Endothelial cell of umbilical vein (primary cell): ENCODE results near the gene CECR2. TPM values are rescaled to one million over a fixed set of nuclear protein-coding genes. Genes with fewer than 3 reads are reported as not detected.

Experiments
- BruUV-seq: library from RNA; stranded (reverse); fragments of 400-500 nt; replicated peaks from 2 replicates; lab custom pipeline; 2021; lab: Mats Ljungman, UMichigan
- CTCF ChIA-PET: fragments of 300-600, 350-600 bp; sonication (Branson Sonifier 250); formaldehyde crosslinking; loops from one replicate; lab custom pipeline; 2021; ENCODE audit warnings: antibody characterized with exemption, inconsistent platforms; lab: Charles Lee
- POLR2A ChIA-PET: fragments of 300-600, 350-600 bp; sonication (Branson Sonifier 250); formaldehyde crosslinking; loops from one replicate; lab custom pipeline; 2021; ENCODE audit warnings: antibody characterized with exemption, inconsistent platforms; lab: Charles Lee
- DNase-seq: peaks from one replicate; pipeline ENCODE4 v3.0.0-alpha.2; 2011; ENCODE audit warnings: low read depth, low spot score
- FAIRE-seq: peaks from 2 replicates; lab custom pipeline; 2011; peaks lifted over from hg19 to GRCh38; lab: Jason Lieb, UNC
- H2AFZ ChIP-seq: 2 replicates; pipeline ENCODE4 v1.6.0; 2012; ENCODE audit warnings: low read depth, low read length, control low read depth, inconsistent platforms
- H3K27ac ChIP-seq: 2 replicates; pipeline ENCODE4 v1.5.1; 2011; ENCODE audit warnings: low read depth, mild to moderate bottlenecking, control low read depth, low read length, moderate library complexity; ENCODE audit not compliant: insufficient read depth
- H3K27me3 ChIP-seq, 2 experiments: 2 replicates each; pipeline versions ENCODE4 v1.6.0 to v1.6.1; 2011; ENCODE audit warnings: low read length in 2 of 2, mixed read lengths in 1 of 2; ENCODE audit not compliant: control insufficient read depth in 2 of 2, insufficient read depth in 2 of 2
- H3K36me3 ChIP-seq, 2 experiments: 2 replicates in 1 of 2; 3 replicates in 1 of 2; pipeline ENCODE4 v1.5.1; 2011; ENCODE audit warnings: low read length in 2 of 2, mild to moderate bottlenecking in 1 of 2, moderate library complexity in 1 of 2; ENCODE audit not compliant: control insufficient read depth in 2 of 2, insufficient read depth in 2 of 2; ENCODE audit errors: extremely low read depth in 1 of 2
- H3K4me1 ChIP-seq: 3 replicates; pipeline ENCODE4 v1.5.1; 2011; ENCODE audit warnings: mild to moderate bottlenecking, low read length; ENCODE audit not compliant: control insufficient read depth, insufficient read depth; ENCODE audit errors: extremely low read depth
- H3K4me2 ChIP-seq: 2 replicates; pipeline ENCODE4 v1.6.1; 2011; ENCODE audit warnings: low read length, control low read depth, mixed read lengths; ENCODE audit not compliant: insufficient read depth
- H3K4me3 ChIP-seq, 3 experiments: fragments of 200-600 bp in 1 of 3; sonication (generic), shearing (Covaris generic) in 1 of 3; replicated peaks in 1 of 3; 2 replicates each; pipeline ENCODE4 v1.5.1; 2011 to 2016; ENCODE audit warnings: control low read depth in 3 of 3, low read length in 3 of 3, mild to moderate bottlenecking in 2 of 3, inconsistent platforms in 1 of 3, low read depth in 1 of 3, moderate library complexity in 1 of 3; ENCODE audit not compliant: insufficient read depth in 1 of 3
- H3K79me2 ChIP-seq: 2 replicates; pipeline ENCODE4 v1.6.0; 2012; ENCODE audit warnings: low read length, inconsistent platforms; ENCODE audit not compliant: control insufficient read depth, insufficient read depth
- H3K9ac ChIP-seq: replicated peaks from 2 replicates; pipeline ENCODE3; 2011; ENCODE audit warnings: low read length, control low read depth; ENCODE audit not compliant: insufficient read depth; ENCODE audit errors: extremely low read depth
- H3K9me1 ChIP-seq: replicated peaks from 3 replicates; pipeline ENCODE4 v1.6.0; 2011; ENCODE audit warnings: mild to moderate bottlenecking, low read length; ENCODE audit not compliant: control insufficient read depth, insufficient read depth; ENCODE audit errors: extremely low read depth
- H3K9me3 ChIP-seq: replicated peaks from 2 replicates; pipeline ENCODE4 v1.5.1; 2012; ENCODE audit warnings: low read length, inconsistent platforms; ENCODE audit not compliant: control insufficient read depth, insufficient read depth
- H4K20me1 ChIP-seq: replicated peaks from 2 replicates; pipeline ENCODE3; 2011; ENCODE audit warnings: mild to moderate bottlenecking, low read length; ENCODE audit not compliant: control insufficient read depth, insufficient read depth; ENCODE audit errors: extremely low read depth
- EZH2 ChIP-seq: IDR thresholded peaks from 2 replicates; pipeline ENCODE4 v1.6.1; 2012; ENCODE audit warnings: borderline replicate concordance, low read depth, mild to moderate bottlenecking, moderate library complexity, low read length, inconsistent platforms; ENCODE audit not compliant: severe bottlenecking
- GATA2 ChIP-seq: IDR thresholded peaks from 2 replicates; pipeline ENCODE4 v1.7.0; 2011; ENCODE audit warnings: low read depth, mild to moderate bottlenecking, moderate library complexity, mixed read lengths, low read length; ENCODE audit not compliant: insufficient read length, insufficient read depth
- JUN ChIP-seq: IDR thresholded peaks from 2 replicates; pipeline ENCODE4 v1.6.1; 2011; ENCODE audit warnings: borderline replicate concordance, low read depth; ENCODE audit not compliant: insufficient read length, insufficient read depth
- dilution Hi-C: fragments of 300-500 bp; cut with MboI; formaldehyde crosslinking; loops from one replicate; pipeline ENCODE4 v1.15.0; 2019; ENCODE audit warnings: low sequenced_read_pairs; ENCODE audit not compliant: extremely low pct_ligation_motif_present
- intact Hi-C: fragments of 100-400 bp; cut with micrococcal nuclease; formaldehyde crosslinking; loops from one replicate; pipeline ENCODE4 v1.10.0; 2022
- polyA plus RNA-seq, 4 experiments: library from polyadenylated mRNA; depleted of rRNA in 3 of 4; stranded (reverse) in 3 of 4; unstranded in 1 of 4; fragments of >200 nt; gene quantifications; 2 replicates each; pipeline versions ENCODE4 v1.2.1 to v1.2.3, GENCODE V29; 2011 to 2012; ENCODE audit warnings: missing spikeins in 1 of 4
- total RNA-seq: library from RNA; stranded (reverse); gene quantifications from 2 replicates; pipeline ENCODE4 v1.2.3, GENCODE V29; 2021
- TF ChIP-seq, protein P1 (sequence below), 2 donors: IDR thresholded peaks; 1 replicate in 1 of 2; 2 replicates in 1 of 2; pipeline ENCODE4 v1.5.1; 2011; ENCODE audit warnings: low read length in 2 of 2, mild to moderate bottlenecking in 2 of 2, moderate library complexity in 2 of 2, control low read depth in 1 of 2, inconsistent platforms in 1 of 2, low read depth in 1 of 2; ENCODE audit not compliant: insufficient read depth in 1 of 2; ENCODE audit errors: extremely low read depth in 1 of 2

Gene CECR2
- total and polyA plus RNA-seq, 2 donors (not counting 3 experiments of a cell fraction or from before 2014, with no cell fraction given) = 0.01 TPM; not detected in 1

DNA sequence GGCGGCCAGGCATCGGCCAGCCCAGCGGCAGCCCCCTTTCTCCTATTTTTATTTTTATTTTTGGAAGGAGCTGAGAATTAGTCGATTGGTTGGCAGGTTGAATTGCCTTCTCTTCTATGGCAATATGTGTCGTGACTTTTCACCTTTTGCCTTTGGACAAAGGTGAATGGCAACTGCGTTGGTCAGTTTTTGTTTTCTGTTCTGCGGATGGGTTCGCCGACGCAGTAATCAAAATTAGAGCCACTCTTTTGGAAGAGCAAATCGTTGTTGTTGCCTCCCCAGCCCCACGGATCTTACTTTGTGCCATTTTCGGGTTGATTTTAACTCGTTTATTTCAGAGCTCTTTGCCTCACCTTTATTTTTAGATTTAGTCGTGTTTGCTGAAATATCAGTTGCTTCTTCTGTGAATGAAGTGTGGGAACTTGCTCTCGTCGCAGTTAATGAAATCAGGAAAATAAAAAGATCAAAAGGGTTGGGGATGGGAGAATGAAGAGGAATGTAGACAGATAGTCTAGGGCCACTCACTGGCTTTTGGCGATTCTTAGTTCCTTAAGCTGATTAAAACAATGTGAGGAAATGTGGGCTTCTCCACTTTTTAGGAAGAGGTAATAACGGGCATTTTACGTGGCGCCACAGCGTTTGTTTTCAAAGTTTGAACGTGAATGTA lies 1.6 kb downstream of the CECR2 start:
- dilution Hi-C loops = no loop called here
- Histone ChIP-seq H3K27ac (no peak overlapping the region), H3K9me1 (no peaks in the 10 kb centered on the region), H3K36me3 (no peaks in the 10 kb centered on the region), H3K27me3 (peaks cover 40 to 53% of the 10 kb centered on the region in 2 experiments), H3K9me3 (no peaks in the 10 kb centered on the region), H3K4me2 (peak overlapping the region; percentile 64), H3K4me3 (no peak overlapping the region), H2AFZ (peak overlapping the region; percentile 13), H4K20me1 (no peaks in the 10 kb centered on the region), H3K79me2 (no peaks in the 10 kb centered on the region), H3K9ac (no peak overlapping the region), H3K4me1 (peaks cover 13% of the 10 kb centered on the region)
- FAIRE-seq (no peak), DNase-seq (no peak)
- no TSS peak for BruUV-seq
- CTCF ChIA-PET = interaction anchor here (7.7 kb wide), 1 partner anchor 131 kb away, joined by 62 read pairs; no protein-coding TSS in a partner anchor
- intact Hi-C loops = no loop called here
- POLR2A ChIA-PET = interaction anchor here (0.6 kb wide), 1 partner anchor 99 kb away, joined by 3 read pairs; no protein-coding TSS in a partner anchor
- TF ChIP-seq JUN (no peak), EZH2 (peak; percentile 85), GATA2 (no peak)
- TF ChIP-seq, protein P1, sequence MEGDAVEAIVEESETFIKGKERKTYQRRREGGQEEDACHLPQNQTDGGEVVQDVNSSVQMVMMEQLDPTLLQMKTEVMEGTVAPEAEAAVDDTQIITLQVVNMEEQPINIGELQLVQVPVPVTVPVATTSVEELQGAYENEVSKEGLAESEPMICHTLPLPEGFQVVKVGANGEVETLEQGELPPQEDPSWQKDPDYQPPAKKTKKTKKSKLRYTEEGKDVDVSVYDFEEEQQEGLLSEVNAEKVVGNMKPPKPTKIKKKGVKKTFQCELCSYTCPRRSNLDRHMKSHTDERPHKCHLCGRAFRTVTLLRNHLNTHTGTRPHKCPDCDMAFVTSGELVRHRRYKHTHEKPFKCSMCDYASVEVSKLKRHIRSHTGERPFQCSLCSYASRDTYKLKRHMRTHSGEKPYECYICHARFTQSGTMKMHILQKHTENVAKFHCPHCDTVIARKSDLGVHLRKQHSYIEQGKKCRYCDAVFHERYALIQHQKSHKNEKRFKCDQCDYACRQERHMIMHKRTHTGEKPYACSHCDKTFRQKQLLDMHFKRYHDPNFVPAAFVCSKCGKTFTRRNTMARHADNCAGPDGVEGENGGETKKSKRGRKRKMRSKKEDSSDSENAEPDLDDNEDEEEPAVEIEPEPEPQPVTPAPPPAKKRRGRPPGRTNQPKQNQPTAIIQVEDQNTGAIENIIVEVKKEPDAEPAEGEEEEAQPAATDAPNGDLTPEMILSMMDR (IDR thresholded peaks at IDR 0.05; ENCODE audit: extremely low read depth in 1 of 2, insufficient read depth in 1 of 2, low read depth in 1 of 2, low read length in 2 of 2) = no peak
